HL-60 (cell line): ENCODE results near the gene PLCB1.

Source experiments
- CTCF ChIP-seq: IDR thresholded peaks from one replicate; pipeline ENCODE4 v1.5.1; 2011; ENCODE audit warnings: low read length, control low read depth, inconsistent platforms; ENCODE audit not compliant: insufficient read depth
- REST ChIP-seq: IDR thresholded peaks from 2 replicates; pipeline ENCODE4 v1.6.1; 2012; ENCODE audit warnings: low read depth; ENCODE audit not compliant: insufficient replicate concordance

- TF ChIP-seq CTCF (no peak), REST (no peak)
Observed at GRCh38 chr20:8156235-8157079, 24.4 kb downstream of the PLCB1 start.
